Activated naive CD4-positive, alpha-beta T cell treated with Interleukin-2 at 50 U/mL for 16 hours (primary cell): Measurements from ENCODE around the gene SNCAIP.
"Not testable (repeated sequence)": the region's sequence is repeated elsewhere in the genome, so short reads cannot be mapped to it uniquely, and the experiment has no call there.

Source experiments
- DNase-seq: peaks from one replicate; pipeline ENCODE4 v3.0.0-alpha.2; 2020

SNCAIP gene

DNA sequence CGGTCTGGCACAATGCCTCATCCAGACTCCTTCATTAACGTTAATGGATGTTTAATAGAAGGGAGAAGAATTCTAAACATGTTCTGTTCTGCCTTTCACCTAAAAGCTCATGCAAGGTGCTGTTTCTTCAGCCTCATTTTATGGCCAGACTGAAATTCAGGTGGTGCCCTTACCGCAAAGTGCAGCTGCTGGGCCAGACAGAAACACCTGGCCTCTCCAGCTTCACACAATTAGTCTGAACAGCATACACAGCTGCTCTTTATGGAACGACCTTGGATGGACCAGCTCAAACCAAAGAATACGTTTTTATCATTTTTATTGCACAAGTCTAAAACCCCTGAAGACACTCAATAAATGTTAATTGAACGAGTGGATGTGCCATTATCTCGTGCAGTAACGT, 4.6 kb downstream of the SNCAIP start:
- no peak for DNase-seq

DNA sequence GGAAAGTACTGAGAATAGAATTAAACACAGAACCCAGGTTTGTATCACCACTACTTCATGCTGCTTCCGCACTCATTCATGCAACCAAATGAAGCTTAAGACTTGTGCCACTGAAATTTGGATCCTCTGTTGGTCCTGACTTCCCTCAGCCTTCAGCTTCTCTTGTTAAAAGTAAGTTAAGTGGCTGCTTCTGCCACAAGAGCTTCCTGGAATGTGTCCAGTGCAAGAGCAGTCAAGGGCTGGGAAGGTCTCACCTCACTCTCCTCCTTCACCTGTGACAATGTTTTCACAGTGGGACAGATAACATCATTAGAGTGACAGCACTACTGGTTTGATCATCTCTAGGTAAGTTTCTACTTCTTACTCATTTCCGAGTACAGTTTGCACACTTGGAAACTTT, 7.9 kb downstream of the SNCAIP start:
- no peak for DNase-seq

- no peak for DNase-seq
Measured at GRCh38 chr5:122321921-122322320, 9.9 kb downstream of the SNCAIP start.

DNA sequence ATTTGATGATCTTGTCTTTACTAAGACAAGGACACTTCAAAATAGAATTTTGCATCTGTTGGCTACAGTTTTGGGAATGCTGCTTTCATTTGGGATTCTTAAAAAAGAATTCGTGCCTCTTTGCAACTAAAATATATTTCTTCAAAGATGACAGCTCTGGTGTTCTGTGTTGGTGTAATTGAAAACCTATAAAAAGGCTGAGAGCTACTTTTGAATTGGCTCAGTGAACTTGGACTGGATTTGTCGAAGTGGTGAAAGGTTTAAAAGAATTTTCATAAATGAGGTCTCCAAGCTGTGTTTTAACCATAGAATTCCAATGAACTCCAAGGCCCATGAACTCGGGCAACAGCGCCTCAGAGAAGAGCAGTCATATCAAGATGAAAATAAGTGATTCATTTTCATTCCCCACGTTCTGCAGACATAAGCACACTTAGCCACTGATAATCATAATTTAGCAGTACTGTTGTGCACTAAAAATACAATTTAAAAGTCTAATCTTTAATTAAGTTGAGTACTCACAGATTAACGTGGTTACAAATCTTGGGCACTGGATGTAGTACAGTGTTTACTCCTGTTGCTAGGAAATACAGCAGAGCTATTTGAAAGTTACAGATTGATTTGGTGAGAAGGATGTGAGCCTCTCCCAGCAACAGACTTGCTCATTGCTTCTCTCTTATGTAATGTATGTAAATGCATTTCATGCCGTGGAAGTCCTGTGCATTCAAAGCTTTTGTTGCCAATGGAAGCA, 10.9 kb downstream of the SNCAIP start:
- DNase-seq = no peak

DNA sequence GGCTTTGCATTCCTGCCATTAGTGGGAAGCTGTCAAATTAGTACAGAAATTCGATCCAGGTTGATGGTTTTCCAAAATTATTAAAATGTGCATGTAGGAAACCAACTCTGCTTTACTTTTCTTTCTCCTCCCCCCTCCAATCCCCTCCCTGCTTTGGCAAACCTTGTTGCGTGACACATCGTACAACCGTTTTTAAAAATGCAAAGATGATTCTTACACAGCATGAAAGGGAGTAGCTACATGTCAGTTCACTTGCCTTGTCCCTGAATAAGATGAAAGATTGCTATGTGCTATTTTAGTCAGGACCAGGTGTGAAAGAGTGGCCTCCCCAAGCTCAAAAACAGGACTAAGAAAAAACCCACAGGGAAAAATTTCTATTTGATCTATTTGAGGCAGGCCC, 11.7 kb downstream of the SNCAIP start:
- DNase-seq = no peak

DNA sequence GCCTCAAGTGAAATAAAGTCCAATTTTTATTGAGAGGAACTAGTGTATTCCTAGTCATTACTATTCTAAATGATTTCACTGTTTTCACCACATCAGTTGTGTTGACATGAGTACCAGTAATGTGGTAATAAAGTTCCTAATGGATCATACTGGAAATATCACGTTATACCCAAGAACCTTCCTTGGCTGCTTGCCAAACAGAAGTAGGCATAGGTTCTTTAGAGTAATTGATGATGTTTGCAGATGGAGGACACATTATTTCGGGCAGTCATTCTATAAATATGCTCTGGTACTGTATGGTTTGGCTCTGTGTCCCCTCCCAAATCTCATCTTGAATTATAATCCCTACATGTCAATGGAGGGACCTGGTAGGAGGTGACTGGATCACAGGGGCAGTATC, 15.1 kb downstream of the SNCAIP start:
- no peak for DNase-seq

DNA sequence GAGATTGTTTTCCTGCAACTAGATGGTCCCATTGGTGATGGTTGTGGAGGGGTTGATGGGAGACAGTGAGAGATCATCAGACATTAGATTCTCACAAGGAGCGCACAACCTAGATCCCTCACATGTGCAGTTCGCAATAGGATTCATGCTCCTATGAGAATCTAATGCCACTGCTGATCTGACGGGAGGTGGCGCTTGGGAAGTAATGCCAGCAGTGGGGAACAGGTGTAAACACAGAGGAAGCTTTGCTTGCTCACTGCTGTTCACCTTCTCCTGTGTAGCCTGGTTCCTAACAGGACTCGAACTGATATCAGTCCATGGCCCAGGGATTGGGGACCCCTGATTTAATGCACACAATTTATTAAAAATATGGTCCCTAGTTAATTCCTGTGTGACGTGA, 18.8 kb downstream of the SNCAIP start:
- no peak for DNase-seq

DNA sequence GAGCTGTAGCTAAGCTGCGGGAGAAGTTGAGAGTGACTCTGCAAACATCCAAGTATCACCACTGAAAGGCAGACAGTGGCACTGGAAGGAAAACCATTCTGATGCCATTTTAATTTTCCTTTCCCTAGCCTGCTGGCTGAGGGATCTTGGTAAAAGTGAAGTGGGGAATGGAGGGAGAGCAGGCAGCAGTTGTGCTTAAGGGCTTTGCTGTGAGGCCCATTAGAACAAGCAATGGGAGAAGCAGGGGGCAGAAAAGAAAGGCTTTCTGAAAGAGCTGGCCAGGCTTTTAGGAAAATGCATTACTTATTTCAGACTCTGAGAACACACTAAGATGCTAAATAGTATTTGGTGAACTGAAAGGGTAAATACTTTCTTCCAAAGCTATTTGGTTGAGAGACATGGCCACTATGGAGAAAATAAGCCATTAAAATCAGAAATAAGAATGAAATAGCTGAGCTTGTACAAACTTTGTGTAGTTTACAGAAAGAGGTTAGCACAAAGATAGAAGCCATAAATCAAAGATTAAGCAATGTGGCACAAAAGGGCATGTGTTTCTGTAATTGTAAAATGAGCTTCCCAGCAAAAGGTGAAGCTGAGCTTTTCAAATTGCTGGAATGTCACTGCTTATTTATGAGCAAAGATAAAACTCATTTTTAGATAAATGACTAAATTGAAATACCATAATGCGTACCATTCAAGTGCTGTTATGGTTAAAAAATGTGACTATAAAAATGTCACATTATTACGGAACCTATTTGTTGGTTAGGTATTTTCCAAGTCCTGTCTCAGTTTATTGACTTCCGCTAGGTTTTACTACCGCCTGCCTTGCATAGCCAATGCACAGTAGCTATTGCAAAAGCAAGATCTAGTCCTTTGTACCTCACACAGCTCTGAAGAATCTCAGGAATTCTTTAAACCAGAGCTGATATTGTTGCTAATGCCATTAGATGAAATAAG, 20.8 kb downstream of the SNCAIP start:
- DNase-seq = no peak

- no peak for DNase-seq
Measured at GRCh38 chr5:122333564-122333963, 21.5 kb downstream of the SNCAIP start.

- no peak for DNase-seq
Measured at GRCh38 chr5:122339591-122339990, 27.6 kb downstream of the SNCAIP start.

- no peak for DNase-seq
Measured at GRCh38 chr5:122341087-122341486, 29.1 kb downstream of the SNCAIP start.

DNA sequence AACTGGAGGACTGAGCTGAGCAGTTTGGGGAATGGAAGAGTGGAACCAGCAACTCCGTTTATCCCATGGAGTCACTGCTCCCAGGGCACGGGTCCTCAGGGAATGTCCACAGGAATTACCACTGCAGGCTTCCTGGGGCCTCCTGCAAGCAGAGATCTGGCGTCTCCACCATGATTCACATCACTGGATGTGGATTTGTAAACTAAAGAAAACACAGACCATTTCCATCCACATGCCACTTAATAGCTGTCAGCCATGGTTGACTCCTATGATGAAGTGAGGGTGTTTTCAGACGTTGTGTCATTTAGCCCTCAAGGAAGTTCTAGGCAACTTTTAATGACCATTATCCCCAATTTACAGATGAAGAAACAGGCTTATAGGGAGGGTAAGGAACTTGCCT, 30.2 kb downstream of the SNCAIP start:
- DNase-seq = no peak

- DNase-seq = no peak
Measured at GRCh38 chr5:122346897-122347581, 35.0 kb downstream of the SNCAIP start.

GRCh38 chr5:122350496-122350895, 38.5 kb downstream of the SNCAIP start:
- DNase-seq = no peak

GRCh38 chr5:122351416-122352157, 39.5 kb downstream of the SNCAIP start:
- no peak for DNase-seq

- DNase-seq = no peak
Measured at GRCh38 chr5:122352331-122352730, 40.3 kb downstream of the SNCAIP start.

DNA sequence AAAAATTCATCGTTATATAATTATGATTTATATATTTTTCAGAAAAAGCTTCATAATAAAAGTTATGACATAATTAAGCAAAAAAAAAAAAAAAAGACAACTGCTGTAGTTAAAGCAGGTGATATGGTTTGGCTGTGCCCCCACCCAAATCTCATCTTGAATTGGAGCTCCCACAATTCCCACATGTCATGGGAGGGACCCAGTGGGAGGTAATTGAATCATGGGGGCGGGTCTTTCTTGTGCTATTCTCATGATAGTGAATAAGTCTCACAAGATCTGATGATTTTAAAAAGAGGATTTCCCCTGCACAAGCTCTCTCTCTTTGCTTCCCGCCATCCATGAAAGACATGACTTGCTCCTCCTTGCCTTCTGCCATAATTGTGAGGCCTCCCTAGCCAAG, 41.3 kb downstream of the SNCAIP start:
- not testable (repeated sequence) for DNase-seq

GRCh38 chr5:122354293-122354692, 42.3 kb downstream of the SNCAIP start:
- no peak for DNase-seq

DNA sequence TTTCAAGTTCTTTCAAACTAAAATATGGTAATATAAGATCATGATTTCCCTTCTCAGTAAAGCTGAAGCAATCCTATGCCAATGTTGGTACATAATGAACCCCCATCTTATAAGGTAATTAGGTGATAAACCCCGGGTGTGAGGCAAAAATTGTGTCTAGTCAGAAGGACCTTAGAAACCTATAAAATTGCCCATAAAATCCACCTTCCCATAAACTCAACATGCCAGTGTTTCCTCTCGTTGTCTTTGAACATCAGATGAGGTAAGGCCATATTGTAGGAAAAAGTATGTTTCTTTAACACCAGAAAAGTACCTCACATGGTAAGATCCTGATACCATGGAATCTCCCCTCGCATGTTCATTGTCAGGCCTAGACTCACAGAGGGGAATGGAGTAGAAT, 43.3 kb downstream of the SNCAIP start:
- DNase-seq = no peak

DNA sequence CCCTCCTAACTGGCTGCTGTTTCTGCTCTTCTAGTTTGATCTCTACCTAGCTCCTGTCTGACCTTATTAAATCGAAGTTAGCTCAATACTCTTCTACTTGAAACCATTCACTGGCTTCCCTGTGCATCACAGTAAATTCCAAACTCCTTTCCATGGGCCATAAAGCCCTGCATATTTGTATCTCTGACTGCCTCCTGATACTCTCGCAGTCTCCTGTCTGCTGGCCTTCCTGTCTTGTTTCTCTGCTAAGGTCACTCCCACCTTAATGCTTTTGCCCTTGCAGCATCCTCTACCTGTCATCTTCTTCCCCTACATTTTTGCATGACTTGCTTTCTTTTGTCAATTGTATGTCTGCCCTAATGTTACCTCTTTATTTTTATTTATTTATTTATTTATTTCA, 44.8 kb downstream of the SNCAIP start:
- DNase-seq = no peak

DNA sequence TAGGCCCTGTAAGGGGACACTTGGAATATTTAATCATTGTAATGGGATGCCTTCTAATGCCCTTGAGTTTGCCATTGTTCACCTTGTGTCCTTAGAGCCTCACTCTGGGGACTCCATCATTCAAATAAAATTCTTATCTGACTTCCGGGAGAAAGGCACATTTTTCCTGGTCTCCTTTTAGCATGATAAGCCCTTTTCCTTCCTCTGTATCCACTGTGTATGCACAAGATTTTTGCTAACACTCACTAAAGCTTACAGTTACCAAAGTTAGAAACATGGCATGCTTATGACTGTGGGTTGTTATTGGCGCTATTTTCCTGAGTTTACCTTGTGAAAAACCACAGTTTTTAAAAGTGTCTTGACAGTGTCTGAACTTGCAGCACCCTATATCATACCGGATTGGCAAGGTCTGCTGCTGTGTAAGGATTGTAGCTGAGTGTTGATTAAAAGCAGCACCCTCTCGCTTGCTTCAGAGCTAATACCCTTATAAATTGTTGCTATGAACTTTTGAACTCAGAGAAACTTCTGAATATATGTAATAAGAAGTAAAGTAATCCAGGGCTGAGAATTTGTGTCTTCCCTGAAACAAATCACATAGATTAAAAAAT, 46.4 kb downstream of the SNCAIP start:
- no peak for DNase-seq

GRCh38 chr5:122362361-122362760, 50.3 kb downstream of the SNCAIP start:
- no peak for DNase-seq
